Measurements from ENCODE around the gene ACTG2. TPM values are rescaled to one million over a fixed set of nuclear protein-coding genes. Genes with fewer than 3 reads are reported as not detected.

The ACTG2 gene
- total RNA-seq, 2 experiments from 2014 or later: not detected

- TF ChIP-seq CTCF (IDR thresholded peaks at IDR 0.05): no peak
- Histone ChIP-seq H3K4me3 (ENCODE audit: low read length) (no peak overlapping the region), H3K36me3 (ENCODE audit: insufficient read depth, low read length) (no peaks in the 10 kb centered on the region), H3K27ac (ENCODE audit: low read depth in 1 of 2, low read length in 2 of 2) (no peak overlapping the region), H3K4me1 (ENCODE audit: insufficient read depth, low read length) (peaks cover 21% of the 10 kb centered on the region), H3K27me3 (ENCODE audit: control insufficient read depth in 1 of 2, insufficient read depth in 2 of 2, low read length in 2 of 2) (no peaks in the 10 kb centered on the region), H3K9me3 (ENCODE audit: control insufficient read depth in 1 of 2, insufficient read depth in 1 of 2, low read length in 2 of 2) (no peaks in the 10 kb centered on the region)
- no peak overlapping the region for H3K4me3 Mint-ChIP-seq
- H3K27ac Mint-ChIP-seq: peak overlapping the region; percentile 45
- H3K36me3 Mint-ChIP-seq (ENCODE audit: low read depth): no peaks in the 10 kb centered on the region
- intact Hi-C loops (cut with DNase I, micrococcal nuclease): no loop called here
- DNase-seq (no peak), ATAC-seq (ENCODE audit: poor library complexity) (no peak)
- POLR2A ChIA-PET: no interaction called here
- H3K4me1 Mint-ChIP-seq (ENCODE audit: low read depth): peaks cover 24% of the 10 kb centered on the region
- H3K27me3 Mint-ChIP-seq: no peaks in the 10 kb centered on the region
- CTCF ChIA-PET: no interaction called here
- H3K9me3 Mint-ChIP-seq: no peaks in the 10 kb centered on the region
These were observed 1.1 kb downstream of the ACTG2 start for GRCh38 chr2:73893764-73894474.

DNA sequence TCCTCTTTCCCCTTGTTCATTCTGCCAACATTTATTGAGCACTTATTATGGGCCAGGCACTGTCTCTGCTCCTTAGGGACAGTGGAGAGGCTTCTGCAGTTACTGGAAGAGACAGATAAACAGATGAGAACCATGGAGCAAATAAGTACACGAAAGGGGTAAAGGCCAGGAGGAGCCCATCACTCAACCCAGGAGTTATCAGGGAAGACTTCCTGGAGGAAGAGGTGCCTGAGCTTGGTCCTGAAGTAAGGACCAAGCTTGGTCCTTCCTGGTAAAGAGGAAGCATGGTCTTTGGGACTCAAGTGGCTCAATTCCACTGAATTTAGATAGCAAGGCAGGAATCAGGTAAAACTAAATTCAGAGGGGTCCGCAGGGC lies 1.7 kb downstream of the ACTG2 start:
- H3K27ac ChIP-seq (ENCODE audit: low read depth in 1 of 2, low read length in 2 of 2): no peak overlapping the region
- Mint-ChIP-seq H3K27ac (peak overlapping the region; percentile 45), H3K27me3 (no peaks in the 10 kb centered on the region), H3K4me1 (ENCODE audit: low read depth) (peaks cover 24% of the 10 kb centered on the region), H3K9me3 (no peaks in the 10 kb centered on the region), H3K4me3 (no peak overlapping the region), H3K36me3 (ENCODE audit: low read depth) (no peaks in the 10 kb centered on the region)
- TF ChIP-seq CTCF (IDR thresholded peaks at IDR 0.05): no peak
- no peak for DNase-seq
- H3K27me3 ChIP-seq (ENCODE audit: control insufficient read depth in 1 of 2, insufficient read depth in 2 of 2, low read length in 2 of 2): no peaks in the 10 kb centered on the region
- peaks cover 21% of the 10 kb centered on the region for H3K4me1 ChIP-seq (ENCODE audit: insufficient read depth, low read length)
- H3K4me3 ChIP-seq (ENCODE audit: low read length): no peak overlapping the region
- ATAC-seq (ENCODE audit: poor library complexity): no peak
- no peaks in the 10 kb centered on the region for H3K9me3 ChIP-seq (ENCODE audit: control insufficient read depth in 1 of 2, insufficient read depth in 1 of 2, low read length in 2 of 2)
- ChIA-PET CTCF (no interaction called here), POLR2A (no interaction called here)
- H3K36me3 ChIP-seq (ENCODE audit: insufficient read depth, low read length): no peaks in the 10 kb centered on the region
- intact Hi-C loops (cut with DNase I, micrococcal nuclease): no loop called here

GRCh38 chr2:73894877-73895276 lies 2.1 kb downstream of the ACTG2 start:
- H3K9me3 ChIP-seq (ENCODE audit: control insufficient read depth in 1 of 2, insufficient read depth in 1 of 2, low read length in 2 of 2): no peaks in the 10 kb centered on the region
- no peaks in the 10 kb centered on the region for H3K36me3 ChIP-seq (ENCODE audit: insufficient read depth, low read length)
- H3K4me1 ChIP-seq (ENCODE audit: insufficient read depth, low read length): peaks cover 21% of the 10 kb centered on the region
- no peak overlapping the region for H3K27ac ChIP-seq (ENCODE audit: low read depth in 1 of 2, low read length in 2 of 2)
- Mint-ChIP-seq H3K4me3 (no peak overlapping the region), H3K27me3 (no peaks in the 10 kb centered on the region), H3K27ac (no peak overlapping the region), H3K4me1 (ENCODE audit: low read depth) (peaks cover 24% of the 10 kb centered on the region), H3K36me3 (ENCODE audit: low read depth) (no peaks in the 10 kb centered on the region), H3K9me3 (no peaks in the 10 kb centered on the region)
- H3K27me3 ChIP-seq (ENCODE audit: control insufficient read depth in 1 of 2, insufficient read depth in 2 of 2, low read length in 2 of 2): no peaks in the 10 kb centered on the region
- ATAC-seq (ENCODE audit: poor library complexity): no peak
- CTCF ChIA-PET: no interaction called here
- no peak overlapping the region for H3K4me3 ChIP-seq (ENCODE audit: low read length)
- intact Hi-C loops (cut with DNase I, micrococcal nuclease): no loop called here
- POLR2A ChIA-PET: no interaction called here
- TF ChIP-seq CTCF (IDR thresholded peaks at IDR 0.05): no peak
- DNase-seq: no peak
